ENCODE data around the gene MNAT1.
"Not testable (repeated sequence)": the region's sequence is repeated elsewhere in the genome, so short reads cannot be mapped to it uniquely, and the experiment has no call there.

MNAT1 gene

DNA sequence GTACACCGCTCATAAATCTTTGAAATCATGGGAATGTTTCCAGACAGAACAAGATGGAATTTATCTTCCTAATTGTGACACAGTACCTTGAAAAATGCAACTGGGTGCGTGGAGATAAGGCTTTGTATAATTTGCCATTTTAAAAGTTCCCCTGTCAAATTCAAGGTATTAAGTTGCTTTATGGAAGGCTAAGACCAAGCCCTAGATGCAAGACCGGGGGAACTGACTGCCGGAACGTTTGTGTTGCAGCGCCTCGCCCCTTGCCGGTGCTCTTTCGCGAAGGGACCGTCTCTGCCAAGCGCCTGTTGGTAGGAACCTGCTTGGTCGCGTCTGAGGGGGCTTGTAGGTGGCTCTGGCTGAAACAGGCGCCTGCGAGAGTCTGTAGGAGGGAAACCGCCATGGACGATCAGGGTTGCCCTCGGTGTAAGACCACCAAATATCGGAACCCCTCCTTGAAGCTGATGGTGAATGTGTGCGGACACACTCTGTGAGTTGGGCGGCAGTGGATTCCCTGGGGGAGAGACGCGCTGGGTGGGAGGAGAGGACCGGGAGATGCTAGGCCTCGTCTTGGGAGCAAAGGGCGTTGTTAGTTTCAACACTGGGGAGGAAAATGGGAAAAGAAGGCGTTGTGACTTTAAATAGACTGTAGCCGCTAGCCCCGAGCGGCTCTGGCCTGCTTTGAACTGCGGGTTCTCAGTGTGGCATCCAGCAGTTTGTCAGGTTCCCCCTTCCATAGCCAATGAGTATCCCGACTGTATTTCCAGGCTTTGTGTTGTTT, at the start of gene MNAT1:
Gene MNAT1 (plus strand): TSS at position 297 of the 778 bp plus-strand sequence. CDS start 102 bp downstream, at position 399.
- DNase-seq (ENCODE audit: low spot score): peak; percentile 37

DNA sequence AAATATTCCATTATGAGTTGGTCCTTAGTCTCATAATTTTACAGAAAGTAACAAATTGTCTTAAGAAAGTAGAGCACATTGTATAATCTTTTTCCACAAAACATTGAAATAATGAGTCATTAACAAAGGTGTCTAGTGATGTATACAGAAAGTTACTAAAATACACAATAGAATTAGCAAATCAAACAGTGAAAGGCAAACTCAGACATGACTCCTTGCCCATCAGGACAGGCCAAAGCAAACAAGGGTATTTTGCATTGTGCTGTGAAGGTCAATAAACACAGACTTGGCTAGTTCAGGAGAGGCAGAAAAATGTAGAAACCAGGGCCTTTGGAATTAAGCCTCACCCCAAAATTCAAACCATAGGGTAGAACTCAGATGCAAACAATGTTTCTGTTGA, 47.7 kb upstream of the MNAT1 start:
- DNase-seq (ENCODE audit: low spot score): no peak

DNA sequence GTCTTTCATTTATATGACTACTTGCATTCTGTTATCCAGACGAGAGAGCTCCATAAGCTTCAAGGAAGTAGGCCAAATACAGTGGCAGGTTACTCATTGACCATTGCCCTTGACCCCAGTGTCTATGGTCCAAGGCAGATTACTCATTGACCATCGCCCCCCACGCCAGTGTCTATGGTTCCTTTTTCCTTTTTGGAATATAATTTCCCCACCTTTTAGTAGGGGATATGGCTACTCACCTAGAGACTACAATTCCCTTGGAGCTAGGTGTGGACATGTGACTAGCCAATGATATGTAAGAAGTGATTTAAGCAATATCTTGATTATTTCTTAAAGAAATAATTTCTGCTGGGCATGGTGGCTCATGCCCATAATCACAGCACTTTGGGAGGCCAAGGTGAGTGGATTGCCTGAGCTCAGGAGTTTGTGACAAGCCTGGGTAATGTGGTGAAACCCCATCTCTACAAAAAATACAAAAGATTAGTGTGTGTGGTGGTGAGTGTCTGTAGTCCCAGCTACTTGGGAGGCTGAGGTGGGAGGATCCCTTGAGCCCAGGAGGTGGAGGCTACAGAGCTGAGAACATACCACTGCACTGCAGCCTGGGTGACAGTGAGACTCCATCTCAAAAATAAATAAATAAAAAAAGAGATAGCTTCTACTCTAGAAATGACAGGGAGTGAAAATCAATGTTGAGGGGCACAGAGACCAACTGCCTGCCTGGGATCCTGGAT, 43.0 kb upstream of the MNAT1 start:
- peak; percentile 19 for DNase-seq (ENCODE audit: low spot score)

DNA sequence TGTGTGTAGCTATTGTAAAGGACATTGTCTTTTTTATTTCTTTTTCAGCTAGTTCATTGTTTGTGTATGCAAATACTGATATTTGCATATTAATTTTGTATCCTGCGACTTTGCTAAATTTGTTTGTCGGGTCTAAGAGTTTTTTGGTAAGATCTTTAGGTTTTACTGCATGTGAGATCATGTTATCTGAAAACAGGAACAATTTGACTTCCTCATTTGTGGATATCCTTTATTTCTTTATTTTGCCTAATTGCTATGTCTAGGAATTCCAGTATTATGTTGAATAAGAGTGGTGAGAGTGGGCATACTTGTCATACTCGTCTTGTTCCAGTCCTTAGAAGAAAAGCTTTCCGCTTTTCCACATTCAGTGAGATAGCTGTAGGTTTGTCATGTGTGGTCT, 39.2 kb upstream of the MNAT1 start:
- no peak for DNase-seq (ENCODE audit: low spot score)

DNA sequence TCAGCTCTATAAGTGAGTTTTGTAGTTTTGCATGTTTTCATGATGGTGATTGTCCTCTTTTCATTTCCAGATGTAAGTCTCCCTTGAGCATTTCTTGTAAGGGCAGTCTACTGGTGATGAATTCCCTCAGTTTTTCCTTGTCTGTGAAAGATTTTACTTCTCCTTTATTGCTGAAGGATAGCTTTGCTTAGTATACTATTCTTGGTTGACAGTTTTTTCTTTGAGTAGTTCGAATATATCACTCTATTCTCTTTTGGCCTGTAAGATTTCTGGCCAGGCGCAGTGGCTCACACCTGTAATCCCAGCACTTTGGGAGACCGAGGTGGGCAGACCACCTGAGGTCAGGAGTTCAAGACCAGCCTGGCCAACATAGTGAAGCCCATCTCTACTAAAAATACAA, 34.0 kb upstream of the MNAT1 start:
- no peak for DNase-seq (ENCODE audit: low spot score)

DNA sequence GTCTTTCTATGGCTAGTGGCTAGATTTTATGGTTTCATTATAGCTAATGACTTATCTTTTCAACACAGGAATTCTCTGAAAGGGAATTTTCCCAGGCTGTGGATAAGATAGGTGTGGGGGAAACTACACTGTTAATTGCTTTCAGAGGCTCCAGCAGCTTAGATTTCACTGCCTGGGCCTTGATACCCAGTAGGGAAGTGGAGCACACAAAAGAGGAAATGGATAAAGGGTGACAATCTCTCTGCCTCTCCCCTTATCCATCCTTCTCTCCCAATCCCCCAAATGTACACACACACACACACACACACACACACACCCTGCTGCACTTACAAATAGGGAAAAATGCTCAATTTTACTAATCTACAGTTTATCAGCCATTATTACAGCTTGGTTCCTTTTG, 29.5 kb upstream of the MNAT1 start:
- DNase-seq (ENCODE audit: low spot score): no peak

DNA sequence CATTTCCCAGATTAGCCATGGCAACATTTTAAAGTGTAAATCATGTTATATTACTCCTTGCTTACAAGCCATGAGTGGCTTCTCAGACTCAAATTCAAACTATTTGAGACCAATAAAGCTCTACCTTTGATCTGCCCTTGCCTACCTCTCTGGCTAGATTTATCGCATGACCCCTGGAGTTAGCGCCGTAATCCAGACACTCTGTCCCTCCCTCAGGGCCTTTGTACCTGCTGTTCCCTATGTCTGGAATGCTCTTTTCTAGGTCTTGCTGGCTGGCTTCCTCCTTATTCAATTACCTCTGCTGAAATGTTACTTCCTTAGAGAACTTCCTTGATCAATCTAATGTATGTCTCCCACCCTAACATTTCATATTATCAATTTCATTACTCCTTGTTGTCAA, 26.7 kb upstream of the MNAT1 start:
- DNase-seq (ENCODE audit: low spot score): no peak

DNA sequence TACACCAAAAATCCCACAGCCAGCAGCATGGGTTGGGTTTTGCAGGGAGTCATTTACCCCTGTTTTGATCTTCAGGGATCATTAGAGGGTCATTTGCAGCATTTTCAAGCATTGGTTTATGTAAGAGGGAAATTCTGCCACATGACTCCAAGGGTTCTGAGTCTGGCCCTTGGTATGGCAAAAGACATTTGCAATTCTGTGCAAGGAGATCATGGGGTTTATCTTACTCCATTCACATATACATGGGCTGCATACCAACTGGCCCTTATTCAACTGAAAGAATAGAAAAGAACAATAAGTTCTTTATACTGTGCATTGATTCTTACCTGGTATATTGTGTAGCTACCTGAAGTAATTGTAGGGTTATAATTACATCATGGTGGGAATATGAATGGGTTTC, 24.1 kb upstream of the MNAT1 start:
- DNase-seq (ENCODE audit: low spot score): no peak

DNA sequence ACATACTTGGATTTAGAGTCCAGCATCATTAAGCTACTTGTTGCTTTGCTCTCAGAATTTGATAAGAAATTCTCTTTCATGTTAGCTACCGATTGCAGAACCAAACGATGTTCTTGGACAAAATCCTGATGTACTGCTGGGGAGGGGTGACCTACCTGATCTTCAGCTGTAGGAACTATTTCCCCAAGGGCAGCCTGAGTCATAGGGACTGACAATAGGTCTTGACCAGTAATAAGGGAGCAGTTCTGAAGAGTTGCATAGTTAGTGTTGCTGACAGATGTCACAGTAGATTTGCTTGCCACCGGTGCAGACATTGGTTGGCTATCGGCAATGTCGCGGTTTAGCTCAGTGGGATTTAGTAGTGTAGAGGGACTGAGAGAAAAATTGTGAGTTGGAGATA, 21.0 kb upstream of the MNAT1 start:
- DNase-seq (ENCODE audit: low spot score): no peak

DNA sequence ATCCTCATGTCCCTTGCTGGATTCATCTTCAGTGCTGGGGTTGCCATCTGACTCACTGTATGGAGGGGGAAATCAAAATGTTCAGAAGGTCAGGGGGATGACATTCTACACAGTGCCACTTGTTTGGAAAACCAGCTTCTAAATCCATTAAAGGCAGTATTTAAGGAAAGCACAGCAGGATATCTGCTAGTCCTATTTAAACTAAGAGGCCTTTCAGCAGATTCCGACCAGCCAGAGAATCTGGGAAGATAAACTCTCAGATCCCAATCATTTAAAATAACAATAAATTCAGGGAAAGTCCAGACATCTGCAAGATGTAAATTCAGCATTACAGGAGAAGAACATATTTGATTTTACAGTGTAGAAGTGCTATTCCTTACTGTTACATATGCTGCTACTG, 14.2 kb upstream of the MNAT1 start:
- no peak for DNase-seq (ENCODE audit: low spot score)

DNA sequence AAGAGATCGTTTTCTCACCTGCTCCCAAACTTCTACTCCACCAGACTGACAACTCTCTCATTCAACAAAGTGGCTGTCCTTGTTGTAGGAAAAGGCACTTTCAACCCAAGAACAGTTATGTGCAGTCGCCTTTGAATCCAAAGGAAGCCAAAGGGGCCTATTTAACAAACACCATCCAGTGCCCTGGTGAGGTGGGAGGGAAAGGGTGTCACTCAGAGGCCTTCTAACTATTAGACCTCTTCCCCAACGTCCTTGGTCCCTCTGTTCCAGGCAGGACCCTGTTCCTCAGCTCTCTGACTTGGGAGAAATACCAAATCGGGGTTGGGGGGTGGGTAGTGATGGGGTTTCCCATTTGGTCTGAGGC, 13.6 kb upstream of the MNAT1 start:
- peak; percentile 18 for DNase-seq (ENCODE audit: low spot score)

DNA sequence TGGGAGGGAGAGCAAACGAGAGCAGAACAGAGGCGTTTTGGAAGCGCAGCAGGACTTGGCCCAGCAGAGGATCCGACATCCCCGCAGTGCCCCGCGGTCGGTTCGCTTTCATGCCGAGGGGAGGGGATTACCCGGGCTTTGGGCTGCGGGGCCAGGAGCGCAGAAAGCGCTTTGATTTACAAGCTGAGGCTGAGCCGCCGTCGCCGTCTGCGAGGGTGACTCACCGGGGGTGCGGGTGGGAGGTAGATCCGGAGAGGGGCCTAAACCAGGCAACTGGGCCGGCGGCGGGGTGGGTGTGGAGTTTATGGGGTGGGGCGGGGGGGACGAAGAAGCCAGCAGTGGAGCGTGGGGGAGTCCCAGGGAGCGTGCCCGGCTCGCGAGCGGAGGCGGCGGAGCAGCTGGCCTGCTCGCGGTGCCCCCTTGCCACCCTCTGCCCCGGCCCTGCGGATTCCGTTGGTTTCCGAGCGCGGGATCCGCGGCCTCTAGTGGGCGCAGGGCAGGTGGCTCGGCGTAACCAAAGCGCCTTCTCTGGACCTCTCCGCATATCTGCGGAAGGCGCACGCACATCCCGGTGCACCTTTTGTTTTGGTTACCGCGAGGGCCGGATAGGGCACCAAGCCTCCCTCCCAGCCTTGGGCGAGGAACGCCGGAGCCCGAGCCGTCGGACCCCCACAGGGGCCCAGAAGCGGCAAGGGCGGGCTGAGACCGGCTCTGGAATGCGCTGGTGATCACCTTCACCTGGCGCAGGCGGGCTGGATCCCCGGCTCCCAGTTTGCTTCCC, 13.0 kb upstream of the MNAT1 start:
- peak; percentile 64 for DNase-seq (ENCODE audit: low spot score)

DNA sequence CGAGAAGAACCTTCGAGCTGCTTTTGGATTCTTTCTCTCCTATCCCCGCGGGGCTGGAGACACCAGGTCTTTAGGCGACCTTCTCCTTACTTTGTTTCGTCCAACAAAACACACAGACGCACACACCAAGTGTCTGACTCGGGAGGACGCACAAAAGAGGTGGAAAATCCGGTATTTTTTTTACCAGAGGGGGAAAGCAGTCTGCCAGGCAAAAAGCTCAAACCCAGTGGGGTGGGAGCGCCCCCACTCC, 12.5 kb upstream of the MNAT1 start:
- no peak for DNase-seq (ENCODE audit: low spot score)

DNA sequence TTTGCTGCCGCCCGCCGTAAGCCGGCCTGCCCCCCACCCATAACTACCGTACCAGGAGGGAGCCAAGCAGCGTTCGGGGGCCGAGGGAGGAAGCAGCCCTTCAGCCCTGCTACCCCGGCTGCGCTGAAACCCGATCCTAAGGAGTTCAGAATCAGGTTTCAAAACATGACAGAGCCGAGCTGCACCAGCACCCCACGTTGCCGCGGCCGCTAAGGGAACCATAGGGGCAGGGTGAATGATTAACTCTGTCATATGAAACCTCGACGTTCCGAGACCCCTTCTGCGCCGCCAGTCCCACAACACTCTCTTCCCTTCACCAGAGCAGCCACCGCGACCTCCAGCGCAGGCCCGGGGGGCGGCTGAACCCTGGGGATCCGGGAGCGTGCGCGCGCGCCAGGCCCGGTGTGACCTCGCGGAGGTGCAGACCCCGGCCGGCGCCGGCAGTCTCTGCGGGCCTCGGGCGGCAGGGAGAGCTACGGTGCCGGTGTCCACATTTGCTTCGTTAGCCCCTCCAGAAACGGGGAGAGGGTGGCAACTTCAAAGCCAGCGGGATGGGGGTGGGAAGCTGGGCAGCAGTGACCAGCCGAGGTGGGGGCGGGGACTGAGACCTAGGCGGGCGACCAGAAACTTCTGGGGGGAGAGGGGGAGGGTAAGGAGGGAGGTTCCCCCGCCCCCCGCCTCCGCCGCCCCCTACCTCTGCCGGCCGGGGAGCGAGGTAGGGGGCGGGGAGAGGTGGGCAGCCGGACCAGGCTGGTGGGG, 12.0 kb upstream of the MNAT1 start:
- peak; percentile 79 for DNase-seq (ENCODE audit: low spot score)

DNA sequence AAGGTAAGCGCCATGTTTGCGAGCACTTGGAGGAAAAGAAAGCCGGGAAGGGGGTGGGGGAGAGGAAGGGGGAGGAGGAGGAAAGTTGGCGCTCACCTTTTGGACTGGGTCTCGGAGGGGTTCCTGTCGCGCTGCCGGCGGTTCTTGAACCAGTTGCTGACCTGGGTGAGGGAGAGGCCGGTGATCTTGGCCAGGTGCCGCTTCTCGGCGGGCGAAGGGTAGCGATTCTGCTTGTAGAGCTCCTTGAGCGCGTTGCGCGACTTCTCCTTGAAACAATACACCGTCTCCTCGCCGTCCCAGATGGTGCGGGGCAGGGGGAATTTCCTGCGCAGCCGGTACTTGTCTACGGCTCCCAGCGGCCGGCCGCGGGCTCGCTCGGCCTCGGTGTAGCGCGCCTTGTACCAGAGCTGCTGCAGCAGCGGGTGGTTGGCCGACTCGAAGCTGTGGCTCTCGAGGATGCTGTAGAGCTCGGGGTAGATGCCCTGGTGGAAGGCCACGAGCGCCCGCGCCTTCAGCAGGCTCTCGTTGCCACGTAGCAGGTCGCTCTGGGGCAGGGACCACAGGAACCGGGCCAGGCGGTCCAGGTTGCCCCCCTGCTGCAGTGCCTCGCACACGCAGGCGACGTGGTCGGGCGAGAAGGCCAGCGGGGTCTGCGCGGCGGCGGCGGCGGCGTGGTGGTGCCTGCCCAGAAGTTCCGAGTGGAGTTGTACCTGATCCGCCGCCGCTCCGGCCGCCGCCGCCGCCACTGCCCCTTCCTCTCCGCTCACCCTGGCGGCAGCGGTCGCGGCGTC, 11.2 kb upstream of the MNAT1 start:
- DNase-seq (ENCODE audit: low spot score): peak; percentile 51

DNA sequence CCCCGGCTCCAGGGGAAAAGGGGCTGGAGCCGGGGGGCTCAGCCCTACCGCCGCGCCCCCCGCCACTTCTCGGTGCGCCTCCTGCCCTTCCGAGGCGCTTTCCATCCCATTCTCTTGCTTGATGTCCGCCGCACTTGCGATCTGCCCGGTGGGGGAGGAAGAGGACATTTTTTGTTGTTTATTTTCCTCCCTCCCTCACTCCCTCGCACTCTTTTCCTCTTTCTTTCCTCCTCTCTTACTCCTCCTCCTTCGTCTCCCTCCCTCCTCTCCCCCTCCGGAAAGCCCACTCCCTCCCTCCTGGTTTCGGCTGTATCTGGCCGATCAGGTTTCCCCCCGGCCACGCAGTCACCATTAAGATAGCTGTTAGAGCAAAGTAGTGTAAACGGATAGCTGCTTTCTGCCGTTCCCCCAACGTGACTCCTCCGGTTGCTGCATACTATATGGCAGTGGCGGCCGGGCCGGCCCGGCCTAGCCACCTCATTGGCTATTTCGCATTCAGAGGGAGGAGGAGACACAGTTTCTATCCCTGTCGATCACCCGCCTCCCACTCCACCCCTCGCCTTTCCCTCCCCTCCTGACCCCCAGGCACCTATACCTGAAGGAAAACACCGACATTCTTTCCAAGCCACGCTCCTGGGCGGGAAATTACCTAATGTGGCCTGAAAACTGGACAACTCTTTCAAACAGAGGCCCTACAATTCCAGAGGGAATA, 10.5 kb upstream of the MNAT1 start, which contains the start of gene SIX4:
Gene SIX4 (minus strand): TSS at position 445 of the 712 bp plus-strand sequence. CDS start 277 bp downstream, at position 168.
- DNase-seq (ENCODE audit: low spot score): peak; percentile 80

DNA sequence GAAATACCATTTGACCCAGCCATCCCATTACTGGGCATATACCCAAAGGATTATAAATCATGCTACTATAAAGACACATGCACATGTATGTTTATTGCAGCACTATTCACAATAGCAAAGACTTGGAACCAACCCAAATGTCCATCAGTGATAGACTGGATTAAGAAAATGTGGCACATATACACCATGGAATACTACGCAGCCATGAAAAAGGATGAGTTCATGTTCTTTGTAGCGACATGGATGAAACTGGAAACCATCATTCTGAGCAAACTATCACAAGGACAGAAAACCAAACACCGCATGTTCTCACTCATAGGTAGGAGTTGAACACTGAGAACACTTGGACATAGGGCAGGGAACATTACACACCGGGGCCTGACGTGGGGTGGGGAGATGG, 3.3 kb upstream of the MNAT1 start:
- not testable (repeated sequence) for DNase-seq (ENCODE audit: low spot score)

DNA sequence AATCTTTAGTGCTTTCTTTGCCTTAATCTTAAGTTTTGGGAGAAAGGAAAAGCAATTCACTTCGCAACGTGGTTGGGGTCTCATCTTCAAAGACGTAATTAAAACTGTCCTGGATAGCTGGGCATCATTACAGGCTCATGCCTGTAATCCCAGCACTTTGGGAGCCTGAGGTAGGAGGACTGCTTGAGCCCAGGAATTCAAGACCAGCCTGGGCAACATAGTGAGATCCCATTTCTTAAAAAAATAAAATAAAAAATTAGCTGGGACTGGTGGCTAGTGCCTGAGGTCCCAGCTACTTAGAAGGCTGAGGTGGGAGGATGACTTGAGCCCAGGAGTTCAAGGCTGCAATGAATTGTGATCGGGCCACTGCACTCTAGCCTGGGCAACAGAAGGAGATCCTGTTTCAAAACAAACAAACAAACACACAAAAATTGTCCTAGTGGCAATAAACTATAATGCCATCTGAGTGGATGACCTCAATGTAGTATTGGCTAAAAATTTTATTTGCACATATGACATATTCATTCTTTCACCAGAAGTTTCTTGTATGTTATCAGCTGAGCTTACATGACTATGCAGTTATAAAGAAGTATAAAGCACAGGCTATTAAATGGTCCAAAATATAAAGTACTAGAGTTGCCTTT, 1.6 kb upstream of the MNAT1 start:
- no peak for DNase-seq (ENCODE audit: low spot score)

DNA sequence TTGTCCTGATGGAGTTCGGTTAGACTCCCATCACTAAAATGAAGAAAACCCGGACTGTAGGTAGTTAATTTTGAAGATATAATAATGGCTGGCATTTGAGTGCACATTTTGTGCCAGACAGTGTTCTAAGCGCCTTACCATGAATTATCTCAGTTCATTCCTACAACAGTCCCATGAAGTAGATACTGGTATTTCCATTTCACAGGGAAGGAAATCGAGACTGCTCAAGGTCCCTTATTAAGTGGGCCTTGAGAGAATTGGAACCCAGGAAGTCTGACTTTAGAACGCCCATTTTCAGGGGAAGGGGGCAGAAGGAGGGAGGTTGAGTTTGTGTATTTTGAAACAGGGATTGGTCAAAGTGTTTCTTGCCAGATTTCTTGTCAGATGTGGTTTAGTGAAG, 855 bp downstream of the MNAT1 start:
- DNase-seq (ENCODE audit: low spot score): no peak

DNA sequence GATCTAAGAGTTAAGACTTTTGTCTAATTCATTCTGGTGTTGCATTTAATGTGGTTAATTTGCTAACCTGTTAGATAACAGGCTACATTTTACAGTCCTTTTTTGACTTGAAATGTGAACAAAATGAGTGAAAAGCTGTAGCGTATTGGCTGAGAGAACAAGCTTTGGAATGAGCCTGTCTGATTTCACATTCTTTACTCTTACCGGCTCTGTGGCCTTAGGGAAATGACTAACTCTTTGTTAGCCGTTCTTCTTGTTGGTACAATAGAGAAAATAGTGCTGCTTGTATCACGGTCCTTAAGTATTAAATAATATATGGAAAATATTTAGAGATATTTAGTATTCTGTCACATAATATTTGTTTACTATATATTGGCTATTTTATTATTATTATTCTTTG, 1.9 kb downstream of the MNAT1 start:
- no peak for DNase-seq (ENCODE audit: low spot score)
